ENCODE data around the gene S1PR5. TPM values are rescaled to one million over a fixed set of nuclear protein-coding genes. Genes with fewer than 3 reads are reported as not detected.

S1PR5 gene
- total and polyA plus RNA-seq, 9 of the 15 experiments (the other 6 are each of a cell fraction or from before 2014, with no cell fraction given) = 0.03 to 0.54 (median 0.35) TPM; not detected in 4

DNA sequence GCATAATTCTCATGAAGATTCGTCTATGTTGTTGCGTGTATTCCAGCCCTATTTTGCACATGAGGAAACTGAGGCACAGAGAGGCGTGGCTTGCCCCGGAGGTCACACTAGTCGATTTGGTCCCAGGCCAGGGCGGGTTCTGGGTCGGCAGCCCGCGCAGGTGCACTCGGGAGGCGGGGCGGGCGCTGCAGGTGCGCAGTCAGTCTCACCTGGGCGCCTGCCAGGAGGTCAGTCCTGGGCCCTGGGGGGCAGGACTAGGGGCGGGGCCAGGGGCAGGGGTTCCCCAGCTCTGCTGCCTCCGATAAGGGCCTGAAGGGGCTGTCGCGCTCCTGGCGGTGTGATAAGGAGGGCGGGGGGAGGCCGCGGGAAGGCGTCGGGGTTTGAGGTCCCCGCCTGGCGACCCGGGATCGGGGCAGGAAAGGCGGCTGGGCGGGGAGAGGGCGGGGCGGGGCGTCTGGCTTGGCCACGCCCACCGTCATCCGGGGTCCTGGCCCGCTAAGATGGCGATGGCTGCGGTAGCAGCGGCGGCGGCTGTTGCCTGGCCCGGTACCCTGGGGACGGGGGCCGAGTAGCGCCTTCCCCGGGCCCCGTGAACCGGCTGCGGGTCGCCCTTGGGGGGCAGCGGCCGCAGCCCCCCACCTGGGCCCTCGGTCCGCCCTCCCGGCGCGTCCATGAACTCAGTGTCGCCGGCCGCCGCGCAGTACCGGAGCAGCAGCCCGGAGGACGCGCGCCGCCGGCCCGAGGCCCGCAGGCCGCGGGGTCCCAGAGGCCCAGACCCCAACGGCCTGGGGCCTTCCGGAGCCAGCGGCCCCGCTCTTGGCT lies 26.4 kb upstream of the S1PR5 start, which contains the start of gene ATG4D (continued):
- TF ChIP-seq, protein P1, sequence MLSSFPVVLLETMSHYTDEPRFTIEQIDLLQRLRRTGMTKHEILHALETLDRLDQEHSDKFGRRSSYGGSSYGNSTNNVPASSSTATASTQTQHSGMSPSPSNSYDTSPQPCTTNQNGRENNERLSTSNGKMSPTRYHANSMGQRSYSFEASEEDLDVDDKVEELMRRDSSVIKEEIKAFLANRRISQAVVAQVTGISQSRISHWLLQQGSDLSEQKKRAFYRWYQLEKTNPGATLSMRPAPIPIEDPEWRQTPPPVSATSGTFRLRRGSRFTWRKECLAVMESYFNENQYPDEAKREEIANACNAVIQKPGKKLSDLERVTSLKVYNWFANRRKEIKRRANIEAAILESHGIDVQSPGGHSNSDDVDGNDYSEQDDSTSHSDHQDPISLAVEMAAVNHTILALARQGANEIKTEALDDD (IDR thresholded peaks at IDR 0.05) = no peak
- TF ChIP-seq KLF10 (CRISPR knock-in tag; IDR thresholded peaks at IDR 0.05) (no peak), CC2D1A (IDR thresholded peaks at IDR 0.05) (peak; percentile 58; the same call in 1 of the 2 replicates), PHTF2 (CRISPR knock-in tag; IDR thresholded peaks at IDR 0.05) (no peak), SIRT6 (IDR thresholded peaks at IDR 0.05; ENCODE audit: low read depth, low read length) (no peak), SREBF1 (IDR thresholded peaks at IDR 0.05; ENCODE audit: borderline replicate concordance, low read depth, low read length) (no peak), TEAD2 (tag; IDR thresholded peaks at IDR 0.05) (no peak), FIP1L1 (IDR thresholded peaks at IDR 0.05; ENCODE audit: low read depth, low read length, poor library complexity, severe bottlenecking) (no peak), ILF3 (IDR thresholded peaks at IDR 0.05; ENCODE audit: borderline replicate concordance) (no peak), GATAD2B (IDR thresholded peaks at IDR 0.05; ENCODE audit: borderline replicate concordance) (no peak), TRIM24 (IDR thresholded peaks at IDR 0.05) (peak; percentile 57 to 81; a peak in 3 of 4 replicates), CBFA2T2 (conservative IDR thresholded peaks at IDR 0.05) (peak; percentile 94), ZFP1 (CRISPR knock-in tag; IDR thresholded peaks at IDR 0.05) (no peak)
- TF ChIP-seq, protein P2, sequence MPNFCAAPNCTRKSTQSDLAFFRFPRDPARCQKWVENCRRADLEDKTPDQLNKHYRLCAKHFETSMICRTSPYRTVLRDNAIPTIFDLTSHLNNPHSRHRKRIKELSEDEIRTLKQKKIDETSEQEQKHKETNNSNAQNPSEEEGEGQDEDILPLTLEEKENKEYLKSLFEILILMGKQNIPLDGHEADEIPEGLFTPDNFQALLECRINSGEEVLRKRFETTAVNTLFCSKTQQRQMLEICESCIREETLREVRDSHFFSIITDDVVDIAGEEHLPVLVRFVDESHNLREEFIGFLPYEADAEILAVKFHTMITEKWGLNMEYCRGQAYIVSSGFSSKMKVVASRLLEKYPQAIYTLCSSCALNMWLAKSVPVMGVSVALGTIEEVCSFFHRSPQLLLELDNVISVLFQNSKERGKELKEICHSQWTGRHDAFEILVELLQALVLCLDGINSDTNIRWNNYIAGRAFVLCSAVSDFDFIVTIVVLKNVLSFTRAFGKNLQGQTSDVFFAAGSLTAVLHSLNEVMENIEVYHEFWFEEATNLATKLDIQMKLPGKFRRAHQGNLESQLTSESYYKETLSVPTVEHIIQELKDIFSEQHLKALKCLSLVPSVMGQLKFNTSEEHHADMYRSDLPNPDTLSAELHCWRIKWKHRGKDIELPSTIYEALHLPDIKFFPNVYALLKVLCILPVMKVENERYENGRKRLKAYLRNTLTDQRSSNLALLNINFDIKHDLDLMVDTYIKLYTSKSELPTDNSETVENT (CRISPR knock-in tag; IDR thresholded peaks at IDR 0.05) = 0 out of 2 replicates have a peak, but pooled peaks have one; percentile 46
- TF ChIP-seq, protein P3, sequence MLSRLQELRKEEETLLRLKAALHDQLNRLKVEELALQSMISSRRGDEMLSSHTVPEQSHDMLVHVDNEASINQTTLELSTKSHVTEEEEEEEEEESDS (CRISPR knock-in tag; IDR thresholded peaks at IDR 0.05) = no peak
- TF ChIP-seq, protein P4, sequence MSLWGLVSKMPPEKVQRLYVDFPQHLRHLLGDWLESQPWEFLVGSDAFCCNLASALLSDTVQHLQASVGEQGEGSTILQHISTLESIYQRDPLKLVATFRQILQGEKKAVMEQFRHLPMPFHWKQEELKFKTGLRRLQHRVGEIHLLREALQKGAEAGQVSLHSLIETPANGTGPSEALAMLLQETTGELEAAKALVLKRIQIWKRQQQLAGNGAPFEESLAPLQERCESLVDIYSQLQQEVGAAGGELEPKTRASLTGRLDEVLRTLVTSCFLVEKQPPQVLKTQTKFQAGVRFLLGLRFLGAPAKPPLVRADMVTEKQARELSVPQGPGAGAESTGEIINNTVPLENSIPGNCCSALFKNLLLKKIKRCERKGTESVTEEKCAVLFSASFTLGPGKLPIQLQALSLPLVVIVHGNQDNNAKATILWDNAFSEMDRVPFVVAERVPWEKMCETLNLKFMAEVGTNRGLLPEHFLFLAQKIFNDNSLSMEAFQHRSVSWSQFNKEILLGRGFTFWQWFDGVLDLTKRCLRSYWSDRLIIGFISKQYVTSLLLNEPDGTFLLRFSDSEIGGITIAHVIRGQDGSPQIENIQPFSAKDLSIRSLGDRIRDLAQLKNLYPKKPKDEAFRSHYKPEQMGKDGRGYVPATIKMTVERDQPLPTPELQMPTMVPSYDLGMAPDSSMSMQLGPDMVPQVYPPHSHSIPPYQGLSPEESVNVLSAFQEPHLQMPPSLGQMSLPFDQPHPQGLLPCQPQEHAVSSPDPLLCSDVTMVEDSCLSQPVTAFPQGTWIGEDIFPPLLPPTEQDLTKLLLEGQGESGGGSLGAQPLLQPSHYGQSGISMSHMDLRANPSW (CRISPR knock-in tag; IDR thresholded peaks at IDR 0.05) = no peak
- TF ChIP-seq, protein P5, sequence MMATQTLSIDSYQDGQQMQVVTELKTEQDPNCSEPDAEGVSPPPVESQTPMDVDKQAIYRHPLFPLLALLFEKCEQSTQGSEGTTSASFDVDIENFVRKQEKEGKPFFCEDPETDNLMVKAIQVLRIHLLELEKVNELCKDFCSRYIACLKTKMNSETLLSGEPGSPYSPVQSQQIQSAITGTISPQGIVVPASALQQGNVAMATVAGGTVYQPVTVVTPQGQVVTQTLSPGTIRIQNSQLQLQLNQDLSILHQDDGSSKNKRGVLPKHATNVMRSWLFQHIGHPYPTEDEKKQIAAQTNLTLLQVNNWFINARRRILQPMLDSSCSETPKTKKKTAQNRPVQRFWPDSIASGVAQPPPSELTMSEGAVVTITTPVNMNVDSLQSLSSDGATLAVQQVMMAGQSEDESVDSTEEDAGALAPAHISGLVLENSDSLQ (IDR thresholded peaks at IDR 0.05) = no peak
- TF ChIP-seq, protein P6, sequence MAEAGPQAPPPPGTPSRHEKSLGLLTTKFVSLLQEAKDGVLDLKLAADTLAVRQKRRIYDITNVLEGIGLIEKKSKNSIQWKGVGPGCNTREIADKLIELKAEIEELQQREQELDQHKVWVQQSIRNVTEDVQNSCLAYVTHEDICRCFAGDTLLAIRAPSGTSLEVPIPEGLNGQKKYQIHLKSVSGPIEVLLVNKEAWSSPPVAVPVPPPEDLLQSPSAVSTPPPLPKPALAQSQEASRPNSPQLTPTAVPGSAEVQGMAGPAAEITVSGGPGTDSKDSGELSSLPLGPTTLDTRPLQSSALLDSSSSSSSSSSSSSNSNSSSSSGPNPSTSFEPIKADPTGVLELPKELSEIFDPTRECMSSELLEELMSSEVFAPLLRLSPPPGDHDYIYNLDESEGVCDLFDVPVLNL (CRISPR knock-in tag; IDR thresholded peaks at IDR 0.05; ENCODE audit: low read depth) = no peak
- TF ChIP-seq, protein P7, sequence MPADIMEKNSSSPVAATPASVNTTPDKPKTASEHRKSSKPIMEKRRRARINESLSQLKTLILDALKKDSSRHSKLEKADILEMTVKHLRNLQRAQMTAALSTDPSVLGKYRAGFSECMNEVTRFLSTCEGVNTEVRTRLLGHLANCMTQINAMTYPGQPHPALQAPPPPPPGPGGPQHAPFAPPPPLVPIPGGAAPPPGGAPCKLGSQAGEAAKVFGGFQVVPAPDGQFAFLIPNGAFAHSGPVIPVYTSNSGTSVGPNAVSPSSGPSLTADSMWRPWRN (IDR thresholded peaks at IDR 0.05; ENCODE audit: low read depth) = peak; percentile 65

Measured in K562 (cell line).